Stimulated activated CD8-positive, alpha-beta memory T cell treated with anti-CD3 and anti-CD28 coated beads, Interleukin-7, amount 100 ng/mL, for 4 hours (primary cell): ENCODE results near the gene DGCR6L.
"Not testable (repeated sequence)": the region's sequence is repeated elsewhere in the genome, so short reads cannot be mapped to it uniquely, and the experiment has no call there.

Source experiments
- DNase-seq, 2 donors: peaks; one replicate each; pipeline ENCODE4 v3.0.0-alpha.2; 2020; ENCODE audit warnings: low read depth in 2 of 2

The DGCR6L gene

DNA sequence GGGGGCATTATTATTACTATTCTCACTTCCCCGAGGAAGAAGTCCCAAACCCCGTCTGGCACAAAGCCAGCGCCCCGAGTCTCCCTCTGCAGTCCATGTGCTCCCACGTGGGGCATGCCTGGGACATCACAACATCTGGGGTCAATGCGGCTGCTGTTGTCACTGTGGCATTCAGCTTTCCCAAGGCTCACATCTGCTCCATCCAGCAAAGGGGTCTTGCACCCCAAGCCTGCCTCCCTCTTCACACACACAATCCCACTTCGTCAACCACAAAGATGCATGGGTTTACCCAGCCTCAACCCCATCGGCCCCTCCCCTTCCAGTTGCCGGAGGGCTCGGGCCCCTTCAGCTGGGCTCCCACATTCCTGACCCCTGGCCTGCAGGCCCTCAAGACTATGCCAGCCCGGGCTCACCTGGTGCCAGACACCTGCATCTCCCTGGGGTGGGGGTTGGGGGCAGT lies 28.2 kb downstream of the DGCR6L start:
- no peak for DNase-seq

DNA sequence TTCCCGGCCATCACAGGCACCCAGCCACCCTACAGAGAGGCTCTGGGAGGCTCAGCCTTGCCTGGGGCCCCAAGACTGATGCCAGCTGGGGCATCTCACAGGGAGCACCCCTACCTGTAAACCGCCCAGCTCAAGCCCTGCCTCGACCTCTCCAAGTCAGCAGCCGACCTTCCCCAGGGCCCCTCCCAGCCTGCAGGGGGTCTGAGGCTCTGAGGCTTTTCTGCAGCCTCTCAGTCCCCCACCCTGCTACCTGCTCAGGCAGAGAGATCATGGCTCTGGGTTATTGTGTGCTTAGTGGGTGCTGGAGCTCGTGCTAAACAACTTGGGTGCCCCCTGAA lies 28.6 kb downstream of the DGCR6L start:
- no peak for DNase-seq

DNA sequence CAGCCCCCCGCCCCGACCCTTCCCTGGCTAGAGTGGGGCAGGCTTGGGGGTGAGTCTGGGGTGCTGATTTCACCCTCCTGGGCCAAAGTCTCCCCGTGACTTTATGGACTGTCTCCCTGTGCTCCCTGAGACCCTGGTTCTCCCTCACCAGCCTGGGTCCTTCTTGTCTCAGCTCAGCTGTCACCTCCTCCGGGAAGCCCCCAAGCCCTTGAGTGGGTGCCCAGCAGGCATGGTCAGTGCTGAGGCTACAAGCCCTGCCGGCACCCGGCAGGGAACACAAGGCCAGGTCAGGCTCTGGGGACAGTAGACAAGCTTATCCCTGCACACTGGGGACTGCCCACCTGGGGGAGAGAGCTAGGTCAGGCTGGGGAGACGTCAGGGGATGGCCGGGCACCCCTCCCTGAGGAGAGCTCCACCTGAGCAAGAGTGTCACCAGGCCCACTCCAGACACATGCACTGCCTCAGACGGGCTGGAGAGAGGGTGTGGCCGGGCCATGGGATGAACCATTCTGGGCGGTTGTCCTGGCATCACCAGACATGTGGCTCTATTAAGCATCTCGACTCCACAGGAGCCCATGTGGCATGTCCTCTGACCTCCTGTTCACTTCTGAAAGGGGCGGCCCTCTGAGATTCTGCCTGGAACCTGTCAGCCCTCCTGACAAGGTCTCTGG lies 29.1 kb downstream of the DGCR6L start:
- no peak for DNase-seq

DNA sequence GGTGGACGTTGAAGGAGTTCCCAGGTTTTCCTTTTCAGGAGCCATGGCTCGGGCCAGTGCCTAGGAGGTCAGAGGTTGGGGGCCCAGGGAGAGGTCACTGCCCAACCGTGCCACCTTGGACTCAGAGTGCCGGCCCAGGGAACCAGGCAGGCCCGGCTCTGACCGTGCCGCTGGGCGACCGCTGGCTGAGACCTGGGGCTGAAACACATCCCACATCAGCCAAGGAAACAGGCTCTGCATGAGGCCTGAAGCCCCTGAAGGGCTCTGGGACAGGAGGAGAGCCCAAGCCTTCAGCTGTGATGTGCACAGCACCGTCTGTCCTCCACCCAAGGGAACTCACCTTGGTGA lies 29.8 kb downstream of the DGCR6L start:
- DNase-seq: no peak

DNA sequence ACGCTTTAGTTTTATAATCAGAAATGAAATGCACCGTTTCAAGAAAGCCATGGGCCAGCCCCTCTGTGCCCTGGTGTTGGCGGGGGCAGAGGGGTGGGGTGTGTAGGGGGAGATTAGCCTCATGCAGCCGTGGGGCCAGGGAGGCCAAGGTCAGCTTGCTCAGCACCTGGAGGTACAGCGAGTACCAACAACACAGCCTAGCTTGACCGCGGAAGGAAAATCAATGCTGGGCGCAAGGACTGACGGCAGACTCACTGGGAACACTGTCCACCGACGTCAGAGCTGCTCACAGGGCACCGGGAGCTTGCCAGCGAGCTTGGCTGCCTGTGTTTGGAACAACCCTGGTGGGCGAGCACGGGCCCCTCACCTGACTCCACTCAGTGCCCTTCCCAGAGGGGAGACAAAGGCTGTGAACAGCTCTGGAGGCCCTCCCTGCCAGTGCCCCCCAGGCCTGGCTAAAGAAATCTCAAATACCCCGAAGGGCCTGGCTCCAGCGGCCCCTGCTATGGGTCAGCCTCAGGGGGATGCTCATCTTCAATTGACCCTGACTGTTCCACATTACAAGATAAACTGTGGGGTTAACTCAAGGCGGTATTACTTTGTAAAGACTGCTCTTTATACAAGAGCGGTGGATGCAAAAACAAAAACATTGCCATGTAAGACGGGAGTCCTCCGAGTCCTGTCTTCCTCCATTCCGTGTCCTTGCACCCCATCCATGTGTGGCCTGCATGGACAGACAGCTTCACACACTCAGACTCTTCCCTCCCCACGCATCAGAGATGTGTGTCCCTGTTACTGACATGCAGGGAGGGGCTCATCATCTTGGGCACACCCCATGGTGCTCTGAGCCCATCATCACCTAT lies 30.4 kb downstream of the DGCR6L start:
- DNase-seq: not testable (repeated sequence)

DNA sequence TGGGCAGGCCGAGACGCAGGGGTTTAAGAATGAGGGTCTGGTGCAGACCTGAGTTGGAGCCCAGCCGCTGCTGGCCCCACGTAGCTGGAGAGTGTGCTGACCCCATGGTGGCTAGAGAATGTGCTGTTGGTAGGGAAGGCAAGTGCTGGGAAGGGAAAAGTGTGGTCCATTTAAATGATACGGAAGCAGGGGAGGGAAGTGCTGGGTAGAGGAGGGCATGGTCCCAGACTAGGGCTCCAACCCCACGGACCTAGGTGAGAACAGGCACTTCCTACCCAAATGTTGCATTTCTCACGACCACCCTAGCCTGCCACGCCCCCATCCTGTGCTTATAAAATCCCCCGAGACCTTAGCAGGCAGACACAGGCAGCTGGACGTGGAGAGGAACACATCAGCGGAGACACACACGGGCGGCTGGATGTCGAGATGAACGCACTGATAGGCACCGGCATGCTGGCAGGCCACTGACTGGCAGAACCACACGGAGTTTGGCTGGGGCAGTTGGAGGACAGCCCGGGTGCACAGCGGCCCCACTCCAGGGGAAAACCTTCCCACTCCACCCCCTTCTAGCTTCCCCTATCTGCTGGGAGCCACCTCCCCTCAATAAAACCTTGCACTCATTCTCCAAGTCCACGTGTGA lies 33.0 kb downstream of the DGCR6L start:
- not testable (repeated sequence) for DNase-seq

DNA sequence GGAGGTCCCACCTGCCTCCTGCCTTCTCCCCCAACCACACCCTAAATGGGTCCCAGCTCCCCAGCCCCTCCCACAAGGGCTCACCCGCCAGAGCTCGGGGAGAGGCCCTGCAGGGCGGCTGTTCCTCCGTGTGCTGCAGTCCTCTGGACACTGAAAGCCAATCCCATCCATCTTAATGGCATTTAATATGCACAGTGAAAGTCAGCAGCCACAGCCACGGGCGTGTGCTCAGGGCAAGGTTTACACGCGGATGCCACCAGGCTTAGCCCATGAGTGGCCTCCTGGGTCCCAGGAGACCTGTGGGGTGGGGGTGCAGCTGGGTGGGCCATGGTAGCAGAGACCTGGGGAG lies 33.6 kb downstream of the DGCR6L start:
- DNase-seq: not testable (repeated sequence)

DNA sequence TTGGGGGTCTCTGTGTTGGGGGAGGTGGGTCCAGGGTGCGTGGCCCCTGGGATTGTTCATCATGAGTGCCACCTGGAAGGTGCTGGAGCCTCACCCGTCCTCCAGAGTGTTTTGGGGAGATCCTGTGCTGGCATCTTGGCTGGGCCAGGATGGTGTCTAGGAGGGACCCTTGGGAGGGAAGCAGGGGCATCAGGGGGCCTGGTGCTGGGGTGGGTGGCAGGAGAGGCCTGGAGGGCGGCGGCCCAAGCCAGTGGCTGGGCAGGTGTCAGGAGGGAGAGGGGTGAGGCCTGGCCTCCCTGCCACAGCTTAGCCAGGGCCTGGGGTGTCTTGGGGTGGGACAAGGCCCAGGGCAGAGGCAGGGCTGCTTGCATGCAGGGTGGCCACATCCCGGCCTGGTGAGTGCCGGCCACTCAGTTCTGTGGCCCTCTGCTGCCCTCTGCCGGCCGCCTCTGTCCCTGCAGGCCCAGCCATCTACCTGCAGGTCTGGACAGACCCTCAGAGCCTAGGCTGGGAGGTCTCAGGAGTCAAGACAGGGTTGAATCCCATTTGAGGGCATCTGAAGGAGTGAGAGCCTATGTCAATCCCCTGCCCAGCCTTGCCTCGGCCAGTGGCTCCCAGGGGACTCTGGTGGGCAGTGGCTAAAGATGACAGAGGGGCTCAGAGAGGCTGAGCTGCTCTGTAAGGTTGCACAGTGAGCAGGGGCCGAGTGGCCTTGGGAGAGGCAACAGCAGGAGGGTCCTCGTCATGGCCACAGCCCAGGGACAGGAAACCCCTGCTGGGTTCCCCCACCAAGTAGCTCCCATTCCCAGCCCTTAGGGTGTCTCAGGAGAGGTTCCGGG lies 34.2 kb downstream of the DGCR6L start:
- peak; percentile 42 to 60 for DNase-seq

DNA sequence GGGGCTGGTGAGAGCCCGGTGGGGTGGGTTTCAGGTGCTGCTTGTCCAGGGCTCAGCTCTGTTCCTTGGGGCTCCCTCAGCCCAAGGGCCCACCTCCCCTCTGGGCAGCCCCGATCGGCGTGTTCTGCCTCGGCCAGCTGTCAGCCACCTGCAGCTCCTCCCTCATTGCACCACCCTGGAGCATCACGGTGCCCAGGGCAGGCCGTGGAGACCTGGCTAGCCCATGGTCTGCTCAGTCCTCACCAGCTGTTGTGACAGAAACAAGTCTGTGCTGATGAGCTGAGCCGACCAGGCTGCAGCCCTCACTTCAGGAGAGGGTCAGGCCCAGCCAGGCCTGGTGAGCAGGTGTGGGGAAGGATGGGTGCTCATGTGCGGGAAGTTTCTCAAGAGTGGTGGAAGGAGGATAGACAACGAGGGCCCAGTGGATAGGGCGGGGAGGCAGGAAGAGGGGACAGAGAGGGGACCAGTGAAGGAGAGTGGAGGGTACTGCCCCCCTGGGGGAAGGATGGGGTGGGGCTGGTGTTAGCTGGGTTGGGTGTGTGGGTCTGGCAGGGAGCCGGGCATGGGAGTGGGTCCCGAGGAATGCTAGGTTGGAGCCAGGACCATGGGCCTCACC lies 35.3 kb downstream of the DGCR6L start:
- DNase-seq: no peak

DNA sequence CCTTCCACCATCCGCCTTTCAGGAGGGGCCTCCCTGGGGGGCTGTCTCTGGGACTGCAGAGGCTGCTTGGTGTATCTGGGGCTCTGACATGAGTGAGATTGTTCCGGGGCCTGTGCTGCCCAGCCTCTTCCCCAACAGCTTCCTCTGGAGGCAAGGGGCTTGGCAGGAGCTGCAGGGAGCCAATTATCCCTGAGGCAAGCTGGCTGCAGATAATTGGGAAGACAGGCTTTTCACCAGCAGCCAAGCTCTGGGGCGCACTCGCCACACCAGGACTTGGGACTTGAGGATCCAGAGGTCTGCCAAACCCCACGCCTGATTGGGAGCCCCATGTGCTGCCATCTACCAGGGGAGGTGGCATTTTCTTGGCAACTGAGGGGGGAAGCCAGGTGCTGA lies 36.2 kb downstream of the DGCR6L start:
- DNase-seq: no peak

DNA sequence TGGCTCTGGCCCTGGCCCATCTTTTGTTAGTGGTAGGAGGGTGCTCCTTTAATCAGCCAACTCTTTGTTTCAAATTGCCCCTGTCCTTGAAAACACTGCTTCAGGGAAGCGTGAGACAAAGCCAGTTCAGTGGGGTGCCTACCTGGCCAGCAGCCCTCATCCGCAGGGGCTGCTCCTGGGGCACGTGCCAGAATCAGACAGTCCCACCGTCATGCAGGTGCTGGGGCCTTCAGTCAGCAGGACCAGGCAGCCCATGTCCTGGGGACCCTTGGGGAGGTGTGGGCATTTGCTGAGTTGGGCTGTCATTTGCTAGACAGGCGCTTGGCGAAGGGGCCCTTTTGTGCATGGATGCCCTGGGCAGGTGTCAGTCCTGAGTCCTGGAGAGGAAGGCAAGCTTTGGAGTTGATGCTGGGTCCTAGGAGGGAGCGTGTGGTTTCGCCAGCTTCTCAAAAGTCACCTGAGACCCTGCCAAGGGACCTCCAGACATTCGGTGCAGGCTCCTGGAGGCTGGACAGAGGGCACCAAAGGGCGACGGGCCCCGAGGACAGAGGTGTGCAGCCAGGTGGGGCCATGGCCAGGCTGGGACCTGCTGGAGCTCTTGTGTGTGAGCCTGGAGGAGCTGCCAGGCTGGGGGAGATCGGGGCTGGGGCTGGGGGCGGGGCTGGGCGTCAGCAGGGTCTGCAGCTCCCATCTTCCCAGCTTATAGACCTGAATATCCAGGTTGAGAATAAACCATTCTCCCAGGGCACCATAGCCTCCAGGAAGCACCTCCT lies 36.8 kb downstream of the DGCR6L start:
- no peak for DNase-seq

DNA sequence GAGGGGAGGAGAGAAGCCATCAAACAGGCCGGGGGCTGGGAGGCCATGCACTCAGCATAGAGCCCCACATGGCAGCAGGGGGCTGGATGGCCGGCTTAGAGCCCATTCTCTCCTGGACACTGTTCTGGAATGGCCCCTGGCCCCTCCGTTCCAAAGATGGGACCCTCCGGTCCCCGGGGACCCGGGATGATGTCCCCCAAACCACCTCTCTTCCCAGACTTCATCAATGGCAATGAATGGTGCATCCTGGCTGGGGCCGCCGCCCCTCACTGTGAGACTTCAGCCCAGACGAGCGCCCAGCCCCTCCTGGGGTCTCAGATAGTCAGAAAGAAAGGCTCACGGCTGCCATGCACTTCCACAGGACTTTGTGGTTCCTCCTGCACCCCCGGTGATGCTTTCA lies 38.0 kb downstream of the DGCR6L start:
- DNase-seq: no peak

DNA sequence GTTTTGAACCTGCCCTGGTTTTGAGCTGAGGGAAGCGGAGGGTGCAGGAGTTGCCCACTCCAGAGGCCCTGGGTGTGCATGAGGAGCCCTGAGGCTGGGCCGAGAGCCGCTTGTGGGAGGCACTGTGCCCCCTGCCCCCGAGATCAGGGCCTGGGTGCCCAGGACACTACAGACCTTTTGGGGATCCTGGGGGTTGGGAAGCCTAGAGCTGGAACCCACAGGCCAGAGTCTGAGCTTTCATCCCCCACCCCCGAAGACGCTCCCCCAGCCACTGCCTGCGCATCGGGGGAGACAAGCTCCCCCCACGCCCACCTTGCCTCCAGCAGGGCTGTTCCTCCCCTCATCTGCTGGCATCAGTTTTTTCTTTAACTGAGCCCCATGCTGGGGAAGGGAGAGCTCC lies 38.4 kb downstream of the DGCR6L start:
- not testable (repeated sequence) for DNase-seq

DNA sequence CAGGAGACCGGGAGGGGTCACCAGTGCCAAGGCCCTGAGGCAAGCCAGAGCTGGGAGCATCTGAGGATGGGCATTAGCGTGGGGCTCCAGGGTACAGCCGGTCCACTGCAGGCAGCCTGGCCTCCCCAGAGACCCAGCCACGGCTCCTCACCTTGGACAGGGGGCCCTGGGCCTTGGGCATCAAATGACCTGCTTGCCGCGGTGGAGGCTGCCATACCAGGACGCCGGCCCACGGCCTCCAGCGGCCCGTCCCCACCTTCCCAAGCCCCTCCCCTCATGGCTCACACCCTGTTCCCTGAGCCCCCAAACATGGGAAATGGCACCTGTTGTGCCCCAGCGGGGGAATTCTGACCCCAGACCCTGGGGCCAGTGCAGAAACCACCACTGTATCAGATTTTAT lies 39.0 kb downstream of the DGCR6L start:
- no peak for DNase-seq

DNA sequence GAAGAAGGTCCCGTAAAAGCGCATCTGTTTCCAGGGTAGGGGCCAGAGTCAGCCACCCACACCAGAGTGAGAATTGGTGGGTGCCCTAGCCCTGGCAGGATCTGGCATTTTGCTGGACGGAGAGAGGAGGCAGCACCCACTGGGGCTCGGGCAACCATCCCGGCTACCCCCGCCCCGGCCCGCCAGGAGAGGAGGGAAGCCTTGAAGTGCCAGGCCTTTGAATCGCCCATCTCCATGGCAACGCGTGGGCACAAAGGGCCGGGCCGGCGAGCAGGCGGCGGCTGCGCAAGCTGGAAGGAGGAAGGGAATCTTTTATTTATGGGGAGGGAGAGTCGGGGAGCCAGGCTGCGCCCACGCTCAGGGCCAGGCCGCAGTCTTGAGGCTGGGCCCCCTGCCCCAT lies 39.7 kb downstream of the DGCR6L start:
- DNase-seq: not testable (repeated sequence)

DNA sequence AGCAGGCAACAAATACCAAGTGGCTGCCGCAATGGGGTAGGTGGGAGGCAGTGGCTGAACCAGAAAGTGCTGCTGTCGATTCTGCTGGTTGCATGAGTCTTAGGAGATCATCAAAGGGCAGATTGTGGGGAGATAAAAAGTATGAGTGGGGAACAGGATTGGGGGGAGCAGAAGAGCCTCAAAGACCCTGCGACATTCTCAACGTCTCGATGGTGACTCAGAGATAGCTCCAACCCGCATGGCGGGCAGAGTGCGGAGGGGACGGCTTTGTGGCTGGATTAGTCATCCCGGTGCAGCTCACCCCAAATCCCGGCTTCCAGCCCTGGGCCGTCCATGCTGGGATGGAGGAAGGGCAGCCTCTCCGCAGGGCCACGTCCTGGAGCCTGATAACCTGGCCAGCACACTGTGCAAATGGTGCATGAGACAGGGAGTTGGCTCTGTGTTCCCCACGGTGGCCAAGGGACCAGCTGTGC lies 40.2 kb downstream of the DGCR6L start:
- DNase-seq: no peak

DNA sequence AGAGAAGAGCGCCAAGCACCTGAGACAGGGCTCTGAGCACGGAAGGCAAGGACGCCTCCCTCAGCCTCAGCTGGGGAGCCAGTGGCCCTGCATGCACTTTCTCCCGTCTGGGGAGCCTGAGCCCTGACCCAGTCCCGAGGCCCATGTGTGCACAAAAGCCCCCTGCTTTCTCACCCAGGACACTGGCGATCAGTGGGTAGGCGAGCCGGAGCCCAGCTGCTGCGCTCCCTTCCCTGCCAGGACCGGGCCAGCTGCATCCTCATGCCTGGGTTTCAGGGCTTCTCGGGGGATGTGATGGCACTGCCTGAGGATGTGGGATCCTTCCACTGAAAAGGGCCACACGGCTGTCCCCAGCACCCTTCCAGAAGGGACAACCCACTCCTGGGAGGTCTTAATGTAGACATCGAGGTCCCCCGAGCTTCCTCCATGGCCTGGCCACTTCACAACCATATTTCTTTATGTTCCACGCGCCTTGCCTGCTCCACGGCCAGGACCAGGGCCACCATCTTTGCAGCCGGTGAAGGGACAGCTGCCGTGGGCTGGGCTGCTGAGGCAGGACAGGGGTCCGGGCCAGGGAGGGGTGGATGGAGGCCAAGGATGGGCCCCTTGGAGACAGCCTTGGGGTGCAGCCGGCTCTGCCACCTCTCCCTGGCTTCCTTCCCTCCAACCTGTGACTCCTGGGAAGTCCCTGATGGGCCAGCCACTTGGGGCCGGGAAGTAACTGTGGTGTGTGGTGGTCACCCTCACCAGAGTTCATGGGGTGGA lies 41.0 kb downstream of the DGCR6L start:
- not testable (repeated sequence) for DNase-seq

DNA sequence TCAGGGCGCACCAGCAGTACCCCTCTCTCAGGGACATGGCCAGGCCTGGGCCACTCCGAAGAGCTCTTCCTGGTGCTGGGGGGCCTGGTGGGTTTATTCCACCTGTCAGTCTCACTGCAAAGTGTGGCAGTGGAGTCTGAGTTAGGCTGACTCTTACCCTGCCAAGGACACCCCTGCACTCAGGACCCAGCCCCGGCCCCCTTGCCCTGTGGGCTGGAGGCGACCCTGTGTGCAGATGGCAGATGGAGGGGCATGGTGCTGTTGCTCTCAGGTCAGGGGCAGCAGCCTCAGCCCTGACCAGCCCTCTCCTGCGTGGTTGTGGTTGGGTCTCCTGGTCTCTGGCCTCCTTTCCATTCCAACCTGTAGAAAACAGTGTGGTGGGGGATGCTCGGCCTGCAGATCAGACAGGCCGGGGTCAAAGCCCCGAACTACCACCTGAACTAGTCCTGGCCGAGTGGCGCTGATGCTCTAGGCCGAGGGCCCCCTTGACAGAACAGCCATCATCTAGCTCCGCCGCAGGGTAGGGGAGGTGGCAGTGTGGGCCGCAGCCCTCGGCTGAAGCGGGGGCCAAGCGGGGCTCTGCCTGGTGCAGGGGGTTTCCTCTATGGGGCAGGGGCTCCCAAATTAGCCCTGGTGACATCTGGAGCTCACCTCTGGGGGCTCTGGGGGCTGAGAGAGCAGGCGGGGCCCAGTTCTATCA lies 41.8 kb downstream of the DGCR6L start:
- DNase-seq: not testable (repeated sequence)

DNA sequence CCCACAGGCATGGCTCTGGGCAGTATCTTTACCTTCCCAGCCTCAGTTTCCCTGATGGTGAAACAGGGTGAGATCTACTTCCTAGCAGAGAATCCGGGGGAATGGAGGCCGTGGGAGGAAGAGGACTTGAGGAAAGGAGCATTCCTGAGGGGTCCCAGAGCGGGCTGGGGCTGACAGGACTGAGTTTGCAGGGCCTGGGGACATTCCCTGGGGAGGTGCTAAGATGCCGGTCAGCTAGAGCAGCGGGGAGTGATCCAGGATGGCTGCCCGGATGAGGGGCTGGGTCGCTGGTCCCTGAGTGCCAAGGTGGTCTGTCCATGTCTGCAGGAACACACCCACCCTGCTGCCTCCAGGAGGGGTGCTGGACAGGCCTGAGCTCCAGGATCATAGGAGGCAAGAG lies 43.4 kb downstream of the DGCR6L start:
- no peak for DNase-seq
